GM12878 (cell line): ENCODE results near the gene SH2D3A. TPM values are rescaled to one million over a fixed set of nuclear protein-coding genes. Genes with fewer than 3 reads are reported as not detected.

Source experiments
- CBX3 ChIP-seq: fragments of 200-600 bp; sonication (generic); IDR thresholded peaks from 2 replicates; pipeline ENCODE4 v1.6.1; 2016; ENCODE audit warnings: low read depth, borderline replicate concordance
- CEBPZ ChIP-seq: fragments of 150-350 bp; IDR thresholded peaks from 2 replicates; pipeline ENCODE4 v1.6.1; 2016; ENCODE audit warnings: low read depth, low read length
- DPF2 ChIP-seq: fragments of 450-650 bp; IDR thresholded peaks from 2 replicates; pipeline ENCODE4 v1.6.1; 2017; ENCODE audit warnings: mild to moderate bottlenecking
- IKZF2 ChIP-seq, 2 experiments: fragments of 450-650 bp; IDR thresholded peaks; 2 replicates each; pipeline ENCODE4 v1.6.1; 2017; ENCODE audit warnings: mild to moderate bottlenecking in 2 of 2, moderate library complexity in 2 of 2
- KAT2A ChIP-seq: conservative IDR thresholded peaks from 2 replicates; pipeline ENCODE4 v1.6.1; 2011; ENCODE audit warnings: low read depth, low read length; ENCODE audit not compliant: control insufficient read depth
- LARP7 ChIP-seq: fragments of 450-650 bp; IDR thresholded peaks from 2 replicates; pipeline ENCODE4 v1.6.1; 2017; ENCODE audit warnings: mild to moderate bottlenecking
- MEF2A ChIP-seq: IDR thresholded peaks from 2 replicates; pipeline ENCODE4 v1.6.1; 2011; ENCODE audit warnings: low read depth, mild to moderate bottlenecking, low read length, moderate library complexity; ENCODE audit not compliant: insufficient read depth
- MTA3 ChIP-seq: IDR thresholded peaks from 2 replicates; pipeline ENCODE4 v1.6.1; 2012; ENCODE audit warnings: low read length, inconsistent platforms, borderline replicate concordance
- NKRF ChIP-seq: fragments of 450-650 bp; conservative IDR thresholded peaks from 2 replicates; pipeline ENCODE4 v1.6.1; 2017; ENCODE audit warnings: mild to moderate bottlenecking, moderate library complexity
- TCF12 ChIP-seq: IDR thresholded peaks from 2 replicates; pipeline ENCODE4 v1.6.1; 2011; ENCODE audit warnings: low read depth, mild to moderate bottlenecking, low read length
- ZNF687 ChIP-seq: fragments of 450-650 bp; IDR thresholded peaks from 2 replicates; pipeline ENCODE4 v1.6.1; 2017; ENCODE audit warnings: mild to moderate bottlenecking, moderate library complexity
- polyA plus RNA-seq, 11 experiments: library from polyadenylated mRNA; depleted of rRNA in 4 of 11; unstranded in 6 of 11; stranded (reverse) in 5 of 11; fragments of >200 nt; fragmentation: Nextera tagmentation in 4 of 11; fragmentation: Illumina TruSeq in 1 of 11; extraction: Ambion mirVana in 4 of 11; extraction: Trizol in 1 of 11; gene quantifications; 1 replicate in 1 of 11; 2 replicates in 10 of 11; pipeline versions ENCODE4 v1.2.1 to v1.2.3, GENCODE V29; 2011 to 2016; ENCODE audit warnings: inconsistent platforms in 2 of 11, missing spikeins in 2 of 11, low read depth in 1 of 11
- total RNA-seq, 4 experiments: library from RNA; depleted of rRNA in 3 of 4; stranded (reverse); fragments of >200 nt in 3 of 4; fragmentation: Illumina TruSeq in 1 of 4; extraction: Trizol in 1 of 4; gene quantifications; 2 replicates each; pipeline versions ENCODE4 v1.2.1 to v1.2.3, GENCODE V29; 2013 to 2021

Gene SH2D3A
- total and polyA plus RNA-seq, 10 of the 15 experiments (the other 5 are each of a cell fraction or from before 2014, with no cell fraction given) = 0.77 to 24.4 (median 9.5) TPM

GRCh38 chr19:6766357-6767080, 716 bp downstream of the SH2D3A start (continued):
- TF ChIP-seq ZNF687 (no peak), LARP7 (no peak), NKRF (no peak), CBX3 (no peak), MTA3 (0 out of 2 replicates have a peak, but pooled peaks have one; percentile 64), CEBPZ (no peak), KAT2A (no peak), DPF2 (0 out of 2 replicates have a peak, but pooled peaks have one; percentile 17), IKZF2 (IDR thresholded peaks at IDR 0.05) (no peak), TCF12 (no peak), MEF2A (no peak)
